Left colon (tissue), 2 donors: ENCODE measurements around the gene DIPK1A. TPM values are rescaled to one million over a fixed set of nuclear protein-coding genes. Genes with fewer than 3 reads are reported as not detected.
"Not testable (repeated sequence)": the region's sequence is repeated elsewhere in the genome, so short reads cannot be mapped to it uniquely, and the experiment has no call there.

ENCODE experiments used
- ATAC-seq: fragments of 200-7000 bp; cut with Tn5 transposase; one replicate; pipeline ENCODE4 v1.9.1; 2020; ENCODE audit warnings: mild to moderate bottlenecking, moderate library complexity
- DNase-seq, 2 donors: peaks; one replicate each; pipeline ENCODE4 v3.0.0-alpha.2; 2020
- intact Hi-C, 2 donors: fragments of 100-400 bp; cut with DNase I in 1 of 2; cut with micrococcal nuclease in 1 of 2; formaldehyde crosslinking; loops; one replicate each; pipeline versions ENCODE4 v1.11.2 to v1.14.0; 2022; cut with DNase I, micrococcal nuclease
- total RNA-seq, 2 donors: library from RNA; stranded (reverse); fragmentation: NEBNext Ultra II Directional; extraction: Animal tissue kit (Norgen Biotek cat#: 25700); gene quantifications; one replicate each; pipeline ENCODE4 v1.2.1, GENCODE V29; 2021
- donor health status: DM: no; HTN: no; CAD: no.
- donor health status: DM: yes; HTN: yes; CAD: no.

Gene DIPK1A
- total RNA-seq, 2 donors from 2014 or later = 14.0 to 16.5 TPM

DNA sequence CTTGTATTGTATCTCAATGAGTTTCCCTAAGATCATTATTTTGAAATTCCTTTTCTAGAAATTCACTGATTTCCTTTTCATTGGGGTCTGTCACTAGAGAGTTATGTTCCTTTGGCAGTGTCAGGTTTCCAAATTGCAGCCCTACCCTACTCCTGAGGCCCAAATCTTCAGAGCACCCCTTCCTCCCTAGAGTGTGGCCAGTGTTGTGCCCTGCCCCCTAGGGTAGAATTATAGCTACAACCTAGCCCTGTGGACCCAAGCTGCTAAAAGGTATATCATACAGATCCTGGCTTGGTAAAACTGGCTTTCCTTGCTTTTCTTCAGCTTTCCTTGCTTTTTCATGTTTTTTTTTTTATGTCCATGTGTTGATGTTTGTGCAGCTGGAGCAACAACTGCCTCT lies 60.7 kb downstream of the DIPK1A start:
- intact Hi-C loops = no loop called here
- ATAC-seq (no peak), DNase-seq (no peak)

DNA sequence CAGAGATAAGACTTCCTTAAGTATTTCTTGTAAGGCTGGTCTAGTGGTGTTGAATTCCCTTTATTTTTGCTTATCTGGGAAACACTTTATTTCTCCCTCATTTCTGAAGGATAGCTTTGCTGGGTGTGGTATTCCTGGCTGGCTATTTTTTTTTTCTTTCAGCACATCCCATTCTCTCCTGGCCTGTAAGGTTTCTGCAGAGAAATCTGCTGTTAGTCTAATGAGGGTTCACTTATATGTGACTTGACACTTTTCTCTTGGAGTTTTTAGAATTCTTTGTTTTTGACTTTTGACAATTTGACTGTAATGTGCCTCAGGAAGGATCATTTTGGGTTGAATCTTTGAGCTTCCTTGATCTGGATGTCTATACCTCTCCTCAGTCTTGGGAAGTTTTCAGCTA lies 61.5 kb downstream of the DIPK1A start:
- intact Hi-C loops = no loop called here
- DNase-seq = no peak
- ATAC-seq = no peak

DNA sequence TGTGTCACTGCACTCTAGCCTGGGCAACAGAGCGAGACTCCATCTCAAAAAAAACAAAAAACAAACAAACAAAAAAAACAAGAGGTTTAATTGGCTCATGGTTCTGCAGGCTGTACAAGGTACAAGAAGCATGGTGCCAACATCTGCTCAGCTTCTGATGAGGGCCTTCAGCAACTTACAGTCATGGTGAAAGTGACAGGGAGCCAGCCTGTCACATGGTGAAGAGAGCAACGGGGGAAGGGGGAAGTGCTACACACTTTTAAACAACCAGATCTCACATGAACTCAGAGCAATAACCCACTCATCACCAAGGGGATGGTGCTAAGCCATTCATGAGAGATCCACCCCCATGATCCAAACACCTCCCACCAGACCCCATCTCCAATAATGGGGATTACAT lies 63.2 kb downstream of the DIPK1A start:
- DNase-seq, ATAC-seq, intact Hi-C loops: not testable (repeated sequence)

DNA sequence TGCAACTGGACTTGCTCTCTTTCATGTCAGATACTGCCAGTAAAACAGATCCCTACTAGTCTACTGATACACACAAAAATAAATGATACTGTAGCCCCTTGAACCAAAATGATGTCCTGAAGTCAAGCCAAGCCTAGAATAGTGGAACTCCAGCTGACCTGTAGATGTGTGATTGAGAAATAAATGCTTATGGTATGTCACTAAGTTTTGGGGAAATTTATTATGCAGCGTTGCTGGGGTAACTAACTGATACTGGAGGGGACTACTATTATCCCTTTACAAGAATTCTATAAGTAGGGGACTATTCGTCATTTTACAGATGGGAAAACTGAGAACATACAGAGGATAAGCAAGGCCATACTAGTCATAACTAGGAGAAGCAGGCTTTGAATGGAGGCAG lies 73.8 kb downstream of the DIPK1A start:
- ATAC-seq = no peak
- DNase-seq = no peak
- intact Hi-C loops = no loop called here

DNA sequence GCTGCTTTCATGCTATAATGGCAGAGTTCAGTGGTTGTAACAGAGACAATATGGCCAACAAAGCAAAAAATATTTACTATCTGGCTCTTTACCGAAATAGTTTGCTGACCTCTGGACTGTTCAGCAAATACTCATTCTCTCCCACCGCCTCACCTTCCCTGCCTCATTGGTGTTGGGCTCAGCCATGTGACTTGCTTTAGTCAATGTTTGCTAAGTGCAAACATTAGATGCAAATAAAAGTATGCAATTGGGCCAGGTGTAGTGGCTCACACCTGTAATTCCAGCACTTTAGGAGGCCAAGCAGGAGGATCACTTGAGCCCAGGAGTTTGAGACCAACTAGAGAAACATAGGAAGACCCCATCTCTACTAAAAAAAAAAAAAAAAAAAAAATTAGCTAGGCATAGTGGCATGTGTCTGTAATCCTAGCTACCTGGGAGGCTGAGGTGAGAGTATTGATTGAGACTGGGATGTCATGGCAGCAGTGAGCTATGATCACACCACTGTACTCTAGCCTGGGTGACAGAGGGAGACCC lies 74.3 kb downstream of the DIPK1A start:
- ATAC-seq (peak; percentile 98), DNase-seq (peak; percentile 28 to 82)
- intact Hi-C loops = no loop called here

DNA sequence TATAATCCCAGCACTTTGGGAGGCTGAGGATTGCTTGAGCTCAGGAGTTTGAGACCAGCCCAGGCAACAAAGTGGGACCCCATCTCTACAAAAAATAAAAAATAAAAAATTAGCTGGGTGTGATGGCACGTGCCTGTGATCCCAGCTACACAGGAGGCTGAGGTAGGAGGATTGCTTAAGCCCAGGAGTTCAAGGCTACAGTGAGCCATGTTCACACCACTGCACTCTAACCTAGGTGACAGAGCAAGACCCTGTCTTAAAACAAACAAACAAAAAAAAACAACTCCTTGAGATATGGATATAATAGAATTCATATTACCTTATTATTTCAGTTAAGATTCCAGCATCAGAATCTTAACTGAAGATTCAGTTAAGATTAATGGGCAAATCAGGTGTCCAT lies 77.1 kb downstream of the DIPK1A start:
- ATAC-seq (no peak), DNase-seq (no peak)
- intact Hi-C loops = no loop called here

DNA sequence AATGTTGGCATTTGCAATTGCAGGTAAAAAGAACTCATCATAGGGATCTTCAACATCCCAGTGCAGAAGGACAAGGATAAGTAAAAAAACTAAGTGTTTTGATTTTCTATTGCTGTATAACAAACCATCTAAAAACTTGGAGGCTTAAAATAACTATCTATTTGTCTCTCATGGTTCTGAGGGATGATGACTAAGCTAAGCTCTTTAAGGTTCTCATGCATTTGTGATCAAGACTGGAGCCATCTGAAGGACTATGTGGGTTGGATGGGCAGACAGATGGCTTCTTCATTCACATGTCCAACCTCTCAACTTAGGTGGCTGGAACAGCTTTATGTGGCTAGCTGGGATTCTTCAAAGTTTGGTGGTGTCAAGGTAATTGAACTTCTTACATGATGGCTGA lies 78.0 kb downstream of the DIPK1A start:
- no peak for ATAC-seq
- no peak for DNase-seq
- intact Hi-C loops = no loop called here

DNA sequence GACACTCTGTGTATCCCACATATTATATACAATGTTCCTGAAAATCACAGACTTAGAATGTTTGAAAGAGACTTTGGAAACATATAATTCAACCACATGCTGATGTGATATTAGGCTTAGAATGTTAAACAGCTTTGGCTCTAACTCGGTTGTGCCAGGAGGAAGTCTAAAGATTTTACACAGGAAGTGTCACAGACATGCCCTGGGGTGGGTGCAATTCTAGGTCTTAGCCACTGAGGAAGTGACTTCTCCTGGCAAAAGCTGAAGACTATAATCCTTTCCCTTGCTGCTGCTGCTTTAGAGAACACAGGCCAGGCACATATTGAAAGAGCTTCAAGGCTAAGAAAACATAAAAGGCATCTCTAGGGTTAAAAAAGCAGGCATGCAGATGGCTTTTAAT lies 78.4 kb downstream of the DIPK1A start:
- peak; percentile 59 for ATAC-seq
- peak in 1 of 2 donors; percentile 17 for DNase-seq
- intact Hi-C loops = no loop called here

DNA sequence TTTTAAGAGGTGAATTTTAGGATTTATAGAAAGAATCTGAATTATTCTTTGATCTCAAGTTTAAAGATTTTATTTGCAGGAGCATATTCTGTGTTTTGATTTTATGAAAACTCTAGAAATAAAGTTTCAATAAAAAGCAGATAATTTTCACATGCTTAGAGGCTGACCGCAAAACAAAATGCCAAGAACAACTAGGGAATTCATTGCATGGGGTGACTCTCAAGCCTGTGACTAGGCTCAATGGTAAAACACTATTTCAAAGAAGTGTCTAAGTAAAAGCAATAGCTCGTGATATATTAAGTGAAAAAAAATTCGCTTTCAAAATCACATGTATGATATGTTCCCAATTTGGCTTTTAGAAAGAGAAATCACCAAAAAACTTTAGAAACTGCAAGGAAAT lies 79.9 kb downstream of the DIPK1A start:
- DNase-seq (no peak), ATAC-seq (no peak)
- intact Hi-C loops = no loop called here

DNA sequence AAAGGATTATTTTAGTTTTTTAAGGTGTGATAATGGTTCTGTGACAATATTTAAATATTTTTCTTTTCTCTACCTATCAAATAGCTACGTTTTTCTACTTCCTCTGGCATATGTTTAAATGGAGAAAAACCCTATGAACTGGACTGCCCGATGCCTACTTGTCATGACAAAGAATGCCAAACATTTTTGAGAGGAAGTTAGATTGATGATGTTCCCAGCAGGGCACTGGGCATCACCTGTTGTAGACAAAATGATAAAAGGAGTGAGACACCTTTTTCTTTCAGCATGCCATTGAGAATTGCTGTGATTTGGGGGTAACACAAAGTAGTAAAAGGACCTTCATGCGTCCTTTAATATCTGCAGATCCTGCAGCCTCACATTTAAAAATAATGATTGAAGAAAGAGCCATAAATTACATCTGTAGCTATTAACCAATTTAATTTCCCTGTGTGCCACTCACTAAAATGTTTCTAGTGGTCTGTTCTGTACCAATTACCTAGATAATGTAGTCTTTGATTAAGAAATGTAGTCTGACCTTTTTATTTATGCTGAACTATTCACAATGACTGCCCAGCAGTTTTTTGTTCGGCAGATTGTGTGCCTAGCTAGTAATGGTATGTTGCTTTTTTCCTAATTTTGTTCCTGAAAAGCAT lies 81.8 kb downstream of the DIPK1A start:
- intact Hi-C loops = no loop called here
- ATAC-seq (no peak), DNase-seq (no peak)

DNA sequence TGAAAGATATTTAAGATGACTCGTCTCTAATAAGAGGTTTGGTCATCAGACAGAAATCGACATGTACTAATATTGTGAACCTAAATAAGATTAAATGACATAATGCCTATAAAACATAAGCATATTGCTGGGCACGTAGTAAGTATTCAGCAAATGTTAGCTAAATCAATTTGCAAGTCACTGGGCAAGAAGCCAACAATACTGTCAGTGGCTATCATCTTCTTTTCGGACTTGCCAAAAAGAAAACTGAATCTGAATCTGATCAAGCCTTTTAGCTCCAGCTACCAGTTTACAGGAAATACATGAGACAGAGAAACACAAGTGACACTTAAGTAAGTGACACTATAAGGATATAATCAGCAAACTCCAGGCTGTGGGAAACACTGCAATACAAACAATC lies 83.5 kb downstream of the DIPK1A start:
- ATAC-seq (peak; percentile 49), DNase-seq (no peak)
- intact Hi-C loops = no loop called here

DNA sequence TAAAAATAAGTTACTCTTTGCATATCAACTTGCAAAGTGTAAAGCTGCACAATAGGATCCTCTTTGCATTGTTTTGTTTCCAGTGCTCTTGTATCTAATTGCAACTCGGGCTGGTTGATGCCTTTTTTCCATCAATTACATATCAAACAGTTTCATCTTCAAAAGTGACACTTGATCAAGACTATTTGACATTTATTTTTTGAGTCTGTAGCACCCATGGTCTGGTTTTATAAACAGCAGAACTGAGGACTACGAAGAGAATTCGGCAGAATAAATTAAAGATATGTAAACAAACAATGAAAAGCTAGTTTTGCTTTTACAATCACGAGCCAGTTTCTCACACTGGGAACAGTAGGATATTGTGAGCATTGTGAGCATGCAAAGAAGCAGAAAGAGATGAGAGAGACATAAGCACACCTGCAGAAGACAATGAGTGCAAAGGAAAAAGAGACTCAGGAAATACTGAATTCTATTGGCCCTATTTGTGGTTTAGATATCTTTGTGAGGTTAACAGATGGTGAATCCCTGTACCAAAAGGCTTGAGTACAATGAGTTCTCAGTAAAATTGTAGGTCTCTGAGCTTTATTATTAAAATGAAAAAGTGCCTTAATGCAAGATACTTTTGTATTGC lies 84.1 kb downstream of the DIPK1A start:
- intact Hi-C loops = no loop called here
- peak; percentile 60 for ATAC-seq
- no peak for DNase-seq

DNA sequence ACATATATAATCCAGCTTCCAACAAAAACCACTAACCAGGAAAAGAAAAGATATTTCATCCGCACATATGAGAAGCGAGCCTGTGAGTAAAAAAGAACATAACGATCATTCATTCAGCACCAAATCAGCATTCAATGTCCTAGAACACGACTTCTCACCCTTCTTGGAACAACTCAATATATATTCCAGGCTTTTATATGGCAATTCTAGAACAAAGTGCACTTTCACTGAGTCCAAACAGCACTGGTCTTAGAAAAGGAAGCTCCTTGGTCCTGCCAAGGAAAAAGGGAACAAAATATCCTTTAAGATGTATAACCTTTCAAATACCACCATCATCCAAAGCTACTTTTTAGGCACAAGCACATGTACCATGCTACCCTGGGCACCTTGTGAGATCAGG lies 84.9 kb downstream of the DIPK1A start:
- peak; percentile 79 for ATAC-seq
- intact Hi-C loops = no loop called here

DNA sequence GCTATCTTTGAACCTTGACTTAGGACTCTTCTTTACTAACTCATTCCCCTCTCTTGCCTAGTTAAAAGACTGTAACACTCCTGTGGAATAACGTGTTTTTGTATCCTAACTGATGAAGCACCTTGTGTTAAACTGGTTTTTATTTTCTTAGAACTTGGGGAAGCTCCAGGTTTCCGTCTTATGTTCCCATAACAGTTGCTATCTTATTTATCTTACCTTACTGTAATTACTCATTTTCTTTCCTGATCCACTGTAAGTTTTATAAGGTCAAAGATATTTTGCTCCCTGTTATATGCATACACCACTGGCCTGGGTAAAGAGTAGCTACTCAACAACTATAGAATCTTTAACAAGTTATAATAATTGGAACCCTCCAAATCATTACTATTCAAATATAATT lies 86.3 kb downstream of the DIPK1A start:
- ATAC-seq (peak; percentile 54), DNase-seq (no peak)
- intact Hi-C loops = no loop called here

More for the DNA sequence above, 84.9 kb downstream of the DIPK1A start:
- DNase-seq = no peak

DNA sequence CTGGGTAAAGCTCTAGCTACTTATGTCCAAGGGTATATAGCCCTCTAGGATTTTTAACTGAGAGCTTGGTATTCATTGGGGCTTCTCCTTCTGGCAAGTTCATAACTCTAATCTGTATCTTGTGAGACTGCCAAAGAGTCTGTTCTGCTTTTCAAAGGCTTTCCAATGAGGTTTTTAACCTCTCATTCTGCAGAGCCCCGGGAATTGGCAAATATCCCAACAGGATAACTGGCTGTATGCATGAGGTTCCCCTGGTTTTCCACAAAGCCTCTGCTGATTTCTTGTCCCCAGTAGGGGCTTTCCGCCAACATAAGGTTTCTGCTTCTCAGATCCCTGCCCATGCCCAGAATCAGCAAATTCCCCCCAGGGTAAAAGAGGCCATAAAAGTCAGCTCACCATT lies 88.5 kb downstream of the DIPK1A start:
- DNase-seq = no peak

DNA sequence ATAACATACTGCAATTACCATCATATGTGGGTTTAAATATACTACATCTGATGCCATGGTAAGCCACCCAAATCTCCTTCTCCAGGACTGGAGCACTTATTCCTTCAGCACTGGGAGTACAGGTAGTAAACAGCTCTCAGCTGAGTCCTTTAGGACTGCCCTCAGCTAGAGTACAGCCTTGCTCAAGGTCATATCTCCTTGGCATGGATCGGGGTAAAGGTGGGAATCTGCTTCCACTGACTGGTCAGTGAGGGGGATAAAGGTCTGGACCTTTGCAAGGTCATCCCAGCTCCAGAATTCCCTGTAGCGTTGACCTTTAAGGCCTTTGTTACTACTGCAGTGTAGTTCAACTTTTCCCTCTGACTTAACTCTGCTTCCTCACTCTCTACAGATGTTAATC lies 90.7 kb downstream of the DIPK1A start:
- intact Hi-C loops = no loop called here
- ATAC-seq (no peak), DNase-seq (no peak)

More for the DNA sequence above, 88.5 kb downstream of the DIPK1A start:
- intact Hi-C loops = no loop called here
- ATAC-seq = no peak

DNA sequence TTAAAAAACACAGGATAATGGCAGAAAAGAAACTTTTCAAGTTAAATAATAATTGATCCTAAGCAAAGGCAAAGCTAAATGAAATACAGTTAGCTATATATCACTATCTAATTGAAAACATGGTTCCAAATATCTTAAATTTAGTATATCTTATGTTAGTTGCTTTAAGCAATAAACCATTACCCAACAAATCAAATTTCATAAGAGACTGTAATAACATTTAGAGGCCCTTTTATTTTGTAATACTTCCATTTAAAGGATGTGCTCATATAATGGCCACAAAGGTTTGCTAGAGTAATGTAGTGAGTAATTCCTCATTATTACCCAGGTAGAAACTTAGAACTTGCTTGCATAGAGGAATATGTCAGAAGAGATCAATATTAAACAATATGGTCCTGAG lies 97.1 kb downstream of the DIPK1A start:
- ATAC-seq (no peak), DNase-seq (no peak)
- intact Hi-C loops = loop anchor here in 1 of 2 donors (10.0 kb wide), 1 partner anchor 131 kb away; no protein-coding TSS in a partner anchor

DNA sequence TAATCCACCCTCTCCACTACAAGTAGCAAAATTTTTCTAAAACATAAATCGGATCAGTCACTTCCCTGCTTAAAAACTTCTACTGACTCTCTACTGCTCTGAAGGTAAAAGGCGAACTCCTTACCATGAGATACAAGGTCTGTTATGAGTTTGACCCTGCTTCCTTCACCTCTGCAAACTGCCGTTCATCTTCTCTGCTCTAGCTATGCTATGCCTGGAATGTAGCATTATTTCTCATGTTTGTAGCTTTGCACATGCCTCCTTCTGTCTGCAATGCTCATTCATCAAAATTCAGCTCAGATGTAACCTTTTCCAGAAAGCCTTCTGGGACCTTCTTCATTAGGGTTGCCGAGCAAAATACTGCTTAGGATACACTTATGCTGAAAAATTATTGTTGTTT lies 98.7 kb downstream of the DIPK1A start:
- no peak for ATAC-seq
- intact Hi-C loops = loop anchor here in 1 of 2 donors (10.0 kb wide), 1 partner anchor 132 kb away; no protein-coding TSS in a partner anchor
- no peak for DNase-seq

DNA sequence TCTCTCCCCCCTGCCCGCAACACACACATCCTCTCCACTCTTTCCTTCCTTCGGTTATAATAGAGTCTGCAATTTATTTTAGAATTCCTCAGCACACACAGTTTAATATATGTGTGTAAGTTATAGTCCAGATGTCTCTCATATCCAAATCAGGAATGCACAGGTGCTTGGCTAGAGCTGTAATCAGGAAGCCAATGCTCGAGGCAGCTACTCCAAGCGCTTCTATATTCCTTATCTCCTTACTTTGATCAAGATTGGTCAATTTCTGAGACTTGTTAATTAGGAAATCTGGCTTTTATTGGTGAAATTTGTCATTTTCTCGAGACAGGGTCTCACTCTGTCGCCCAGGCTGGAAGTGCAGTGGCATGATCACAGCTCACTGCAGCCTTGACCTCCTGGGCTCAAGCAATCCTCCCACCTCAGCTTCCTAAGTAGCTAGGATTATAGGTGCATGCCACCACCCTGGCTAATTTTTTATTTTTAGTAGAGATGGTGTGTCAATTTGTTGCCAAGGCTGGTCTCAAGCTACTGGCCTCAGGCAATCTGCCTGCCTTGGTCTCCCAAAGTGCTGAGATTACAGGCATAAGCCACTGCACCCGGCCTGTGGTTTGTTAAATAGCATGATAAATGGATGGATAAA lies 101.7 kb downstream of the DIPK1A start:
- ATAC-seq (peak; percentile 44), DNase-seq (no peak)
- intact Hi-C loops = loop anchor here (2.0 to 10.0 kb wide), 3 partner anchors 101 to 135 kb away; partner anchors contain the start of gene DIPK1A (in 1 of the 2)
